Peyer's patch (tissue), 4 donors: ENCODE data around the gene UTP20. TPM values are rescaled to one million over a fixed set of nuclear protein-coding genes. Genes with fewer than 3 reads are reported as not detected.
"Not testable (repeated sequence)": the region's sequence is repeated elsewhere in the genome, so short reads cannot be mapped to it uniquely, and the experiment has no call there.

ENCODE experiments used
- DNase-seq, 3 donors: peaks; one replicate each; pipeline ENCODE4 v3.0.0-alpha.2; 2017 to 2019
- H3K27ac ChIP-seq, 4 donors: fragments of 200-600 bp; sonication (generic); one replicate each; pipeline ENCODE4 v1.5.1; 2016 to 2019
- H3K27me3 ChIP-seq, 2 donors: fragments of 200-600 bp; sonication (generic); one replicate each; pipeline ENCODE4 v1.5.1; 2019
- H3K36me3 ChIP-seq, 3 donors: fragments of 200-600 bp; sonication (generic); one replicate each; pipeline ENCODE4 v1.5.1; 2016 to 2019
- H3K4me1 ChIP-seq, 4 donors: fragments of 200-600 bp; sonication (generic); one replicate each; pipeline ENCODE4 v1.5.1; 2016 to 2019
- H3K4me3 ChIP-seq, 4 donors: fragments of 200-600 bp; sonication (generic); 1 replicate in 3 of 4; 2 replicates in 1 of 4; pipeline ENCODE4 v1.5.1; 2016 to 2019; ENCODE audit warnings: mild to moderate bottlenecking in 1 of 4
- H3K9me3 ChIP-seq, 4 donors: fragments of 200-600 bp; sonication (generic); one replicate each; pipeline ENCODE4 v1.5.1; 2016 to 2019; ENCODE audit warnings: mild to moderate bottlenecking in 1 of 4
- POLR2A ChIP-seq, 2 donors: fragments of 450-650 bp; IDR thresholded peaks; one replicate each; pipeline ENCODE4 v1.5.1; 2017; ENCODE audit warnings: antibody characterized with exemption in 2 of 2, mild to moderate bottlenecking in 2 of 2, moderate library complexity in 2 of 2
- total RNA-seq, 4 donors: library from RNA; depleted of rRNA; stranded (reverse); fragments of >200 nt; gene quantifications; one replicate each; pipeline ENCODE4 v1.1.0, GENCODE V29; 2016
- TF ChIP-seq, protein P1 (sequence below), 6 experiments: fragments of 450-650 bp in 4 of 6; fragments of 200-600 bp in 2 of 6; sonication (generic) in 1 of 6; IDR thresholded peaks; one replicate each; pipeline ENCODE4 v1.5.1; 2017 to 2019; ENCODE audit warnings: antibody characterized with exemption in 6 of 6, mild to moderate bottlenecking in 3 of 6, moderate library complexity in 1 of 6

The UTP20 gene
- total RNA-seq, 4 donors from 2014 or later, result 3.7 to 14.9 (median 5.5) TPM

- no peaks in the 10 kb centered on the region for H3K9me3 ChIP-seq
- H3K4me1 ChIP-seq, result no peaks in the 10 kb centered on the region
- H3K36me3 ChIP-seq, result peaks cover 0 to 65% (median 3%) of the 10 kb centered on the region in 3 donors
- no peaks in the 10 kb centered on the region for H3K27me3 ChIP-seq
- no peak for DNase-seq
- no peak overlapping the region for H3K27ac ChIP-seq
- no peak overlapping the region for H3K4me3 ChIP-seq
- TF ChIP-seq, protein P1, sequence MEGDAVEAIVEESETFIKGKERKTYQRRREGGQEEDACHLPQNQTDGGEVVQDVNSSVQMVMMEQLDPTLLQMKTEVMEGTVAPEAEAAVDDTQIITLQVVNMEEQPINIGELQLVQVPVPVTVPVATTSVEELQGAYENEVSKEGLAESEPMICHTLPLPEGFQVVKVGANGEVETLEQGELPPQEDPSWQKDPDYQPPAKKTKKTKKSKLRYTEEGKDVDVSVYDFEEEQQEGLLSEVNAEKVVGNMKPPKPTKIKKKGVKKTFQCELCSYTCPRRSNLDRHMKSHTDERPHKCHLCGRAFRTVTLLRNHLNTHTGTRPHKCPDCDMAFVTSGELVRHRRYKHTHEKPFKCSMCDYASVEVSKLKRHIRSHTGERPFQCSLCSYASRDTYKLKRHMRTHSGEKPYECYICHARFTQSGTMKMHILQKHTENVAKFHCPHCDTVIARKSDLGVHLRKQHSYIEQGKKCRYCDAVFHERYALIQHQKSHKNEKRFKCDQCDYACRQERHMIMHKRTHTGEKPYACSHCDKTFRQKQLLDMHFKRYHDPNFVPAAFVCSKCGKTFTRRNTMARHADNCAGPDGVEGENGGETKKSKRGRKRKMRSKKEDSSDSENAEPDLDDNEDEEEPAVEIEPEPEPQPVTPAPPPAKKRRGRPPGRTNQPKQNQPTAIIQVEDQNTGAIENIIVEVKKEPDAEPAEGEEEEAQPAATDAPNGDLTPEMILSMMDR (IDR thresholded peaks at IDR 0.05), result no peak
- TF ChIP-seq POLR2A (IDR thresholded peaks at IDR 0.05), result no peak
Observed at GRCh38 chr12:101372431-101372830, 92.5 kb downstream of the UTP20 start.

DNA sequence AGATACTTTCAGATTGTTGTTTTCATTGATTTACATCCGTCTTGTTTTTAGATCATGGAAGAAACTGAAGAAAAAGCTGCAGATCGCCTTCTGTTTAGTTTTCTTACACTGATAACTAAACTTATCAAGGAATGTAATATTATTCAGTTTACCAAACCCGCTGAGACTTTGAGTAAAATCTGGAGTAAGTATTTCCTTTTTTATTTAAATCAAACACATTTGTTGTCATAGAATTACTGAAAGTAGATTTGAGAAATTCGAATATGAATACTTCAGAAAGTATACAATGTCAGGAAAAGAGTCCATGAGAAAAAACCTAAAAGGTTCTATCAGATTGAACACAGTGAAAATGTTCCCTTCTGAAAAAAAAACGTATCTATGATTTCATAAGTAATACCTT lies 95.7 kb downstream of the UTP20 start:
- Histone ChIP-seq H3K27me3 (no peaks in the 10 kb centered on the region), H3K36me3 (peaks cover 0 to 62% (median 3%) of the 10 kb centered on the region in 3 donors), H3K9me3 (no peaks in the 10 kb centered on the region), H3K4me1 (no peaks in the 10 kb centered on the region), H3K27ac (no peak overlapping the region), H3K4me3 (no peak overlapping the region)
- TF ChIP-seq, protein P1 (IDR thresholded peaks at IDR 0.05), result no peak
- no peak for TF ChIP-seq POLR2A (IDR thresholded peaks at IDR 0.05)
- no peak for DNase-seq

- no peak overlapping the region for H3K4me3 ChIP-seq
- H3K36me3 ChIP-seq, result peaks cover 0 to 69% (median 0%) of the 10 kb centered on the region in 3 donors
- DNase-seq, result no peak
Observed at GRCh38 chr12:101379149-101379548, 99.2 kb downstream of the UTP20 start.

GRCh38 chr12:101391181-101391580 lies 111.3 kb downstream of the UTP20 start:
- H3K27me3 ChIP-seq, H3K4me3 ChIP-seq, H3K9me3 ChIP-seq, H3K27ac ChIP-seq, DNase-seq, H3K4me1 ChIP-seq: not testable (repeated sequence)
- H3K36me3 ChIP-seq, result peaks cover 0 to 58% (median 0%) of the 10 kb centered on the region in 3 donors

More at GRCh38 chr12:101379149-101379548, 99.2 kb downstream of the UTP20 start:
- Histone ChIP-seq H3K27ac (no peak overlapping the region), H3K9me3 (no peaks in the 10 kb centered on the region), H3K27me3 (no peaks in the 10 kb centered on the region), H3K4me1 (no peaks in the 10 kb centered on the region)
- TF ChIP-seq, protein P1 (IDR thresholded peaks at IDR 0.05), result no peak
- no peak for TF ChIP-seq POLR2A (IDR thresholded peaks at IDR 0.05)

DNA sequence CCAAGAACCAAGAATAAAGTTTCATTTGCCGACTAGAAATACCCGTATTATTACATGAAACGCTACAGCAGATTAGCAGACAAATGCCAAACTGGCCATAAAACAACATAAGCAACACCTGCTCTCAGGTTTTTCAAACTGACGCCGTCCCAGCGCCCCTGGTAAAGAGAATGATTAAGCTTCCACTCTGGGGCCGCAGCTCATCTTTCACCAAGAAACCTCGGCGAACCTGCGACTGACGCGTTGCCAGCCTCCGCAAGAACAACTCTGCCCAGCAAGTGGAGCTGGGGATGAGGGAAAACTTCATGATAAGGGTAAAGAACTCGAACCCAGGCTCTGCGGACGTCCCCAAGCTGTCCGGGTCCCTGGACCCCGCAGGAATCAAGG lies 127.1 kb downstream of the UTP20 start:
- TF ChIP-seq, protein P1 (IDR thresholded peaks at IDR 0.05), result no peak
- TF ChIP-seq POLR2A (IDR thresholded peaks at IDR 0.05), result no peak
- Histone ChIP-seq H3K9me3 (no peaks in the 10 kb centered on the region), H3K27me3 (no peaks in the 10 kb centered on the region), H3K4me1 (peaks cover 0 to 28% (median 0%) of the 10 kb centered on the region in 4 donors), H3K27ac (peak overlapping the region; percentile 73 to 97 (median 88)), H3K36me3 (peaks cover 0 to 6% (median 0%) of the 10 kb centered on the region in 3 donors), H3K4me3 (peak overlapping the region; percentile 73 to 93 (median 87))
- DNase-seq, result peak in 1 of 3 donors; percentile 23

DNA sequence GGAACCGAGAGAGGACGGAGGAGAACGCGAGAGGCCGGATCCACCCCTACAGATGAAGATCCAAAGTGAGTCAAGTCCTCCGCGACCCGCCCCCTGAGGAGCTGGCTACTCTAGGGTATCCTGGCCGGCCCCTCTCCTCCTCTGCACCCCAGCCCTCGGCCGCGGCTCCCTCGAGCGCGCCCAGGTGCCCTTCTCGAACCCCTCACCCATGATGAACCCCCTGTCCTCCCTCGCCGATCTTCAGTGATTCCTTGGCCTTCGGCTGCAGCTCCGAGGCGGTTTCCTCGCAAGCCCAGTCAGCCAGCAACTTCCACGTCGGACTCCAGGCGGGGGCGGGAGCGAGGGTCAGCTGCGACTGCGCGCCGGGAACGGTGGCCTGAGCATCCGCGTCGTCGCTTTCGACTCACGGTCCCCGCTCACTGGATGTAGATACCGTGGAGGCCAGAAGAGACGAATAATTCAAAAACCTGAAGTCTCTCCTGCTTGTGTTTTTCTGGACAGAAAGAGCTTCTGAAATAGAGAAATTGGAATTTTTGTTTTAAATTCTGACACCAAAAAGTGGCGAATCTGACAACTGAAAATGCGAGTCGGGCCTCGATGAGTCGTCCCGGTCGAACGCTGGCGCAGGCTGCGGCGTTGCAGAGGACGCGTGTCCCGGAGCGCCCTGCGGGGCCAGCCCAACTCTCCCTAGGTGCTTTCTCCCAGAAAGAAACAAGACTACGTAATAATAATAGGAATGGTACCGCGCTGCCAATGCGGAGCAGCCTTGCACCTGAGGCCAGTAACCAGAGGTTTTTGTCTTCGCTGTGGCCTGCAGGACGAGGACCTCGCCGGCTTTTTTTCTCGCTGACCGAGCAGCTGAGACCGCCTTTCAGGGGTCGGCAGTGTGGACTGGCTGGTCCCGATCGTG lies 127.8 kb downstream of the UTP20 start, which contains the start of gene ARL1:
Gene ARL1, minus strand, starts transcription at position 337 of the 910 bp plus-strand sequence. Its CDS starts 127 bp downstream, at position 210.
- TF ChIP-seq POLR2A (IDR thresholded peaks at IDR 0.05), result peak; percentile 23 to 24
- TF ChIP-seq, protein P1 (IDR thresholded peaks at IDR 0.05), result peak in 2 of 6 experiments; percentile 2 to 10
- H3K9me3 ChIP-seq, result no peaks in the 10 kb centered on the region
- peak within 1 kb of the TSS; percentile 73 to 97 (median 88) for H3K27ac ChIP-seq
- peak; percentile 77 to 93 (median 92) for DNase-seq
- peaks cover 0 to 28% (median 0%) of the 10 kb centered on the region in 4 donors for H3K4me1 ChIP-seq
- H3K36me3 ChIP-seq, result peaks cover 0 to 2% (median 0%) of the 10 kb centered on the region in 3 donors
- no peaks in the 10 kb centered on the region for H3K27me3 ChIP-seq
- peak within 1 kb of the TSS; percentile 73 to 93 (median 87) for H3K4me3 ChIP-seq

DNA sequence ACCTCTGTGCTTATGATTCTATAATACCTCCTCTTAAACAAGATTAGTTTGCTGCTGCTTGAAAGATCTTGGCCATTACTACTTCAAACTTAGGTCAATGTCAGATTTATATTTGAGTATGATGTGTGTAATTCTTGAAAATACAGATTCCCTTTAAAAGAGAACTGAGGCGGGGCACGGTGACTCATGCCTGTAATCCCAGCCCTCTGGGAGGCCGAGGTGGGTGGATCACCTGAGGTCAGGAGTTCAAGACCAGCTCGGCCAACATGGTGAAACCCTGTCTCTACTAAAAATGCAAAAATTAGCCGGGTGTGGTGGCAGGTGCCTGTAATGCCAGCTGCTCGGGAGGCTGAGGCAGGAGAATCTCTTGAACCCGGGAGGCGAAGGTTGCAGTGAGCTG lies 130.3 kb downstream of the UTP20 start:
- not testable (repeated sequence) for H3K36me3 ChIP-seq, H3K9me3 ChIP-seq, H3K27ac ChIP-seq, DNase-seq, H3K27me3 ChIP-seq, H3K4me3 ChIP-seq
- peaks cover 0 to 22% (median 0%) of the 10 kb centered on the region in 4 donors for H3K4me1 ChIP-seq
